SU-DHL-6 (cell line): ENCODE data around the gene MT1X.

Source experiments
- H2AFZ ChIP-seq: fragments of 200-600 bp; sonication (generic); 2 replicates; pipeline ENCODE4 v1.6.1; 2014; ENCODE audit warnings: low read depth, mild to moderate bottlenecking, moderate library complexity, mixed read lengths, antibody characterized with exemption, low read length; ENCODE audit not compliant: severe bottlenecking
- H3F3A ChIP-seq: fragments of 200-600 bp; shearing (Covaris generic); 2 replicates; pipeline ENCODE4 v1.6.0; 2016; ENCODE audit warnings: antibody characterized with exemption, mild to moderate bottlenecking; ENCODE audit not compliant: insufficient read depth
- H3K27ac ChIP-seq: fragments of 200-600 bp; sonication (generic); 2 replicates; pipeline ENCODE4 v1.5.1; 2016; ENCODE audit warnings: low read depth, mild to moderate bottlenecking, low read length, moderate library complexity, mixed read lengths
- H3K27me3 ChIP-seq: fragments of 200-600 bp; sonication (generic), shearing (Covaris generic); 2 replicates; pipeline ENCODE4 v1.6.0; 2014; ENCODE audit warnings: mild to moderate bottlenecking, low read length
- H3K36me3 ChIP-seq: fragments of 200-600 bp; sonication (generic); 2 replicates; pipeline ENCODE4 v1.6.1; 2014; ENCODE audit warnings: mild to moderate bottlenecking, low read length, mixed read lengths
- H3K4me2 ChIP-seq: fragments of 300-600, 200-600 bp; shearing (Covaris generic), sonication (generic); 2 replicates; pipeline ENCODE4 v1.6.0; 2014; ENCODE audit warnings: low read length, low read depth, mild to moderate bottlenecking; ENCODE audit not compliant: poor library complexity, severe bottlenecking
- H3K4me3 ChIP-seq: fragments of 200-600 bp; sonication (generic); 2 replicates; pipeline ENCODE4 v1.5.1; 2014; ENCODE audit warnings: antibody characterized with exemption, low read length, mild to moderate bottlenecking, mixed read lengths; ENCODE audit not compliant: insufficient read depth, poor library complexity, severe bottlenecking
- H3K79me2 ChIP-seq: fragments of 200-600 bp; sonication (generic); 2 replicates; pipeline ENCODE4 v1.6.1; 2014; ENCODE audit warnings: mild to moderate bottlenecking, low read length, moderate library complexity; ENCODE audit not compliant: insufficient read depth
- H3K9ac ChIP-seq: fragments of 200-600 bp; sonication (generic); 2 replicates; pipeline ENCODE4 v1.7.0; 2014; ENCODE audit warnings: mild to moderate bottlenecking, low read length
- H3K9me2 ChIP-seq: fragments of 200-600 bp; sonication (generic); replicated peaks from 2 replicates; pipeline ENCODE4 v1.6.1; 2014; ENCODE audit warnings: low read length; ENCODE audit not compliant: insufficient read depth
- H3K9me3 ChIP-seq: fragments of 200-600 bp; sonication (generic); 2 replicates; pipeline ENCODE4 v1.6.1; 2014; ENCODE audit warnings: low read length, mixed read lengths; ENCODE audit not compliant: insufficient read depth
- H4K20me1 ChIP-seq: fragments of 200-600 bp; sonication (generic); 2 replicates; pipeline ENCODE4 v1.6.1; 2014; ENCODE audit warnings: low read depth, mild to moderate bottlenecking, antibody characterized with exemption, low read length, moderate library complexity, mixed read lengths
- EZH2phosphoT487 ChIP-seq: fragments of 200-600 bp; sonication (generic), shearing (Covaris generic); conservative IDR thresholded peaks from 2 replicates; pipeline ENCODE4 v1.6.1; 2018; ENCODE audit warnings: mild to moderate bottlenecking, antibody characterized with exemption, low read length, moderate library complexity, mixed read lengths
- TF ChIP-seq, protein P1 (sequence below): fragments of 200-600 bp; sonication (generic); IDR thresholded peaks from one replicate; pipeline ENCODE4 v1.5.1; 2017; ENCODE audit warnings: antibody characterized with exemption, mild to moderate bottlenecking, low read length, moderate library complexity; ENCODE audit not compliant: insufficient read depth, poor library complexity, severe bottlenecking

MT1X gene

DNA sequence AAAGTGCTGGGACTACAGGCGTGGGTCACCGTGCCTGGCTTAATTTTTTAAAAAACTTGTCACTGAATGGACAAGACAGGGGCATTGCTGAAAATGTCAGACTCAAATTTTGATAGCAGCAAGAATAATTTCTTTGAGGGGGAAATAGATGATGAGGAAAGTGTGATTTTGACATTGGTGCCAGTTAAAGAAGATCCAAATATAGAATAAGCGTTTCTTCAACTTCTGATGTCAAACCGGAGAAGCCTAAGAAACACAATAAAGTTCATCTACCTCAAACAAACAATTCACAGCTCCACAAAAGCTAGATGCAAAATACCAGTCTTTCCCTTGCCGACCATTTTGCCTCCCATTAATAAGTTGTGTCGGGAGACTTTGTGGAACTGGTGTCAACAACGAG is 4.5 kb downstream of the MT1X start:
- Histone ChIP-seq H3K4me3 (no peak overlapping the region), H4K20me1 (no peaks in the 10 kb centered on the region)

DNA sequence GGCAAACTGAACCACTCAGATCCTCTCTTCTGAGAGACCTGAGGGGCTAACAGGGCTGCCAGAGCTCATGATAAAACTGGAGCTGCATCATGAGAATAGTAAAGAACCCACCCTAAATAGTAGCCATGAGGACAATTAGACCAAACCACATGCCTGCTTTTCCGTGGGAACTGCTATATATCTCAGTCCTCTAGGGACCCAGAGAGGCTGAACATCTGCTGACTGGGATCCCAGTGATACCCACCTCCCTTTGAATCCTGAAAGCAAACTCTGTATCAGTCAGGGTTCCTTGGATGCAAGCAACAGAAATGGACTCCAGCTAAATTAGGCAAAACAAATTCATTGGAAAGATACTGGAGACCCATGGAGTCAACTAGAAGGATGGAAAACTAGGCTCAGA is 6.5 kb downstream of the MT1X start:
- Histone ChIP-seq H3K36me3 (no peaks in the 10 kb centered on the region), H3K9me3 (no peaks in the 10 kb centered on the region), H3K4me2 (no peak overlapping the region), H3K79me2 (no peaks in the 10 kb centered on the region), H3K9me2 (no peaks in the 10 kb centered on the region), H3K4me3 (no peak overlapping the region), H4K20me1 (no peaks in the 10 kb centered on the region), H3K27ac (no peak overlapping the region), H3K9ac (no peak overlapping the region), H3F3A (no peaks in the 10 kb centered on the region), H2AFZ (no peak overlapping the region), H3K27me3 (no peaks in the 10 kb centered on the region)
- TF ChIP-seq, protein P1, sequence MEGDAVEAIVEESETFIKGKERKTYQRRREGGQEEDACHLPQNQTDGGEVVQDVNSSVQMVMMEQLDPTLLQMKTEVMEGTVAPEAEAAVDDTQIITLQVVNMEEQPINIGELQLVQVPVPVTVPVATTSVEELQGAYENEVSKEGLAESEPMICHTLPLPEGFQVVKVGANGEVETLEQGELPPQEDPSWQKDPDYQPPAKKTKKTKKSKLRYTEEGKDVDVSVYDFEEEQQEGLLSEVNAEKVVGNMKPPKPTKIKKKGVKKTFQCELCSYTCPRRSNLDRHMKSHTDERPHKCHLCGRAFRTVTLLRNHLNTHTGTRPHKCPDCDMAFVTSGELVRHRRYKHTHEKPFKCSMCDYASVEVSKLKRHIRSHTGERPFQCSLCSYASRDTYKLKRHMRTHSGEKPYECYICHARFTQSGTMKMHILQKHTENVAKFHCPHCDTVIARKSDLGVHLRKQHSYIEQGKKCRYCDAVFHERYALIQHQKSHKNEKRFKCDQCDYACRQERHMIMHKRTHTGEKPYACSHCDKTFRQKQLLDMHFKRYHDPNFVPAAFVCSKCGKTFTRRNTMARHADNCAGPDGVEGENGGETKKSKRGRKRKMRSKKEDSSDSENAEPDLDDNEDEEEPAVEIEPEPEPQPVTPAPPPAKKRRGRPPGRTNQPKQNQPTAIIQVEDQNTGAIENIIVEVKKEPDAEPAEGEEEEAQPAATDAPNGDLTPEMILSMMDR: no peak
- TF ChIP-seq EZH2phosphoT487: no peak

More for the DNA sequence above, 4.5 kb downstream of the MT1X start:
- Histone ChIP-seq H3K27ac (no peak overlapping the region), H3K79me2 (no peaks in the 10 kb centered on the region), H3K9ac (no peak overlapping the region), H3K4me2 (no peak overlapping the region), H3F3A (no peaks in the 10 kb centered on the region), H3K27me3 (no peaks in the 10 kb centered on the region), H3K9me2 (no peaks in the 10 kb centered on the region), H3K9me3 (no peaks in the 10 kb centered on the region), H2AFZ (no peak overlapping the region), H3K36me3 (no peaks in the 10 kb centered on the region)
- TF ChIP-seq, protein P1: no peak
- no peak for TF ChIP-seq EZH2phosphoT487

DNA sequence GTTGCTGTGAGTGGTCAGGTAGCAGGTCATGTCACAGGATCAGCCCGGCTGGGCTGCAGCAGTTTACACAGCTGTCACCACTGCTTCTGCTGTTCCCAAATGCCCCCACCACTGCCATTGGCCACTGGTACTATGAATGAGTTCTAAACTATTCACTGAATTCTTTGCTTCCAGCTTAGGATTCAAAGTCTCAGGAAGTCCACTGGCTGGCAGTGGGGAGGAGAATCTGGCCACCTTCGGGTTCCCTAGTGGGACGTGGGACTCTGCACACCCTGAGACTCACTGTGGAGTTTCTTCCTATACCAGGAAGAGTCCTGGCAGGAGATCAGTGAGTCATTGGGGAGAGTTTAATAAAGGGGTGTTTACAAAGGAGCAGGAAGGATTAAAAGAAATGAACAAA is 6.9 kb downstream of the MT1X start:
- Histone ChIP-seq H3K79me2 (no peaks in the 10 kb centered on the region), H4K20me1 (no peaks in the 10 kb centered on the region), H3F3A (no peaks in the 10 kb centered on the region), H3K9me2 (no peaks in the 10 kb centered on the region), H3K36me3 (no peaks in the 10 kb centered on the region), H3K4me2 (no peak overlapping the region), H3K27ac (no peak overlapping the region), H3K9ac (no peak overlapping the region), H3K4me3 (no peak overlapping the region), H2AFZ (no peak overlapping the region), H3K27me3 (no peaks in the 10 kb centered on the region), H3K9me3 (no peaks in the 10 kb centered on the region)
- TF ChIP-seq, protein P1: no peak
- TF ChIP-seq EZH2phosphoT487: no peak
